GM12878 (cell line): ENCODE data around the gene RABL3. TPM values are rescaled to one million over a fixed set of nuclear protein-coding genes. Genes with fewer than 3 reads are reported as not detected.

Source experiments
- ATAC-seq: fragments of 200-7000 bp; cut with Tn5 transposase; 3 replicates; pipeline ENCODE4 v1.9.1; 2020; ENCODE audit warnings: mild to moderate bottlenecking, moderate library complexity
- BruUV-seq: library from RNA; stranded (reverse); fragments of 400-500 nt; replicated peaks from 2 replicates; lab custom pipeline; 2021; lab: Mats Ljungman, UMichigan
- CTCF ChIA-PET: fragments of 300-600 bp; sonication (Branson Sonifier 250); formaldehyde crosslinking; extraction: SDS; loops from one replicate; lab custom pipeline; 2021; ENCODE audit warnings: inconsistent platforms; lab: Yijun Ruan, JAX
- POLR2A ChIA-PET: fragments of 350-600 bp; formaldehyde crosslinking; extraction: SDS; loops from one replicate; lab custom pipeline; 2021; ENCODE audit warnings: inconsistent platforms; lab: Charles Lee
- RAD21 ChIA-PET: fragments of 300-600 bp; sonication (Branson Sonifier 250); formaldehyde crosslinking; loops from one replicate; lab custom pipeline; 2023; ENCODE audit warnings: antibody characterized with exemption; ENCODE audit not compliant: unreplicated experiment; lab: Charles Lee
- SMC1A ChIA-PET: fragments of 300-600 bp; sonication (Branson Sonifier 250); formaldehyde crosslinking; loops from one replicate; lab custom pipeline; 2023; ENCODE audit not compliant: unreplicated experiment, uncharacterized antibody; lab: Charles Lee
- DNase-seq: peaks from one replicate; pipeline ENCODE4 v3.0.0-alpha.2; 2011; ENCODE audit warnings: low read depth, low spot score
- FAIRE-seq: peaks from 3 replicates; lab custom pipeline; 2011; peaks lifted over from hg19 to GRCh38; lab: Jason Lieb, UNC
- H2AFZ ChIP-seq: 2 replicates; pipeline ENCODE4 v1.6.0; 2011; ENCODE audit warnings: low read depth, low read length, control low read depth; ENCODE audit not compliant: control insufficient read depth
- H3K27ac ChIP-seq: 2 replicates; pipeline ENCODE4 v1.5.1; 2011; ENCODE audit warnings: control low read depth; ENCODE audit not compliant: control insufficient read depth, insufficient read depth
- H3K27me3 ChIP-seq, 2 experiments: replicated peaks in 1 of 2; 2 replicates each; pipeline versions ENCODE4 v1.6.0 to v1.6.1; 2011; ENCODE audit warnings: low read length in 1 of 2; ENCODE audit not compliant: control insufficient read depth in 2 of 2, insufficient read depth in 2 of 2
- H3K36me3 ChIP-seq, 2 experiments: 2 replicates each; pipeline ENCODE4 v1.5.1; 2011; ENCODE audit warnings: low read length in 1 of 2; ENCODE audit not compliant: control insufficient read depth in 2 of 2, insufficient read depth in 2 of 2
- H3K4me1 ChIP-seq: 2 replicates; pipeline ENCODE4 v1.6.1; 2011; ENCODE audit warnings: mild to moderate bottlenecking, low read length, moderate library complexity, mixed read lengths; ENCODE audit not compliant: control insufficient read depth, insufficient read depth
- H3K4me2 ChIP-seq: 2 replicates; pipeline ENCODE4 v1.6.0; 2011; ENCODE audit warnings: control low read depth; ENCODE audit not compliant: control insufficient read depth, insufficient read depth
- H3K4me3 ChIP-seq: fragments of 200-600 bp; sonication (generic); 2 replicates; pipeline ENCODE4 v1.5.1; 2016
- H3K79me2 ChIP-seq: 2 replicates; pipeline ENCODE4 v1.6.0; 2011; ENCODE audit warnings: low read length; ENCODE audit not compliant: control insufficient read depth, insufficient read depth
- H3K9ac ChIP-seq: 2 replicates; pipeline ENCODE4 v1.8.0; 2011; ENCODE audit warnings: low read length, control low read depth, mixed read lengths; ENCODE audit not compliant: control insufficient read depth, insufficient read depth
- H3K9me3 ChIP-seq: replicated peaks from 3 replicates; pipeline ENCODE4 v1.5.1; 2011; ENCODE audit warnings: mild to moderate bottlenecking, low read length; ENCODE audit not compliant: control insufficient read depth, insufficient read depth
- H4K20me1 ChIP-seq: 2 replicates; pipeline ENCODE4 v1.6.0; 2011; ENCODE audit not compliant: control insufficient read depth, insufficient read depth
- CREB1 ChIP-seq: IDR thresholded peaks from 2 replicates; pipeline ENCODE4 v1.6.1; 2012; ENCODE audit warnings: low read depth, mild to moderate bottlenecking, inconsistent platforms
- MYB ChIP-seq: fragments of 150-350 bp; IDR thresholded peaks from 2 replicates; pipeline ENCODE4 v1.6.1; 2014; ENCODE audit warnings: mild to moderate bottlenecking, low read depth, low read length, borderline replicate concordance
- SP1 ChIP-seq: IDR thresholded peaks from one replicate; pipeline ENCODE4 v1.6.1; 2011; ENCODE audit warnings: low read depth, low read length
- SUPT20H ChIP-seq: IDR thresholded peaks from 2 replicates; pipeline ENCODE4 v1.6.1; 2011; ENCODE audit warnings: low read depth, mild to moderate bottlenecking, low read length, moderate library complexity, borderline replicate concordance; ENCODE audit not compliant: control insufficient read depth
- WRNIP1 ChIP-seq: IDR thresholded peaks from 2 replicates; pipeline ENCODE4 v1.6.1; 2011; ENCODE audit warnings: low read depth, low read length, improper control_type of control experiment, borderline replicate concordance
- ZSCAN29 ChIP-seq: fragments of 450-650 bp; IDR thresholded peaks from 2 replicates; pipeline ENCODE4 v1.6.1; 2017; ENCODE audit warnings: mild to moderate bottlenecking, moderate library complexity
- WGBS: methylation state at CpG from one replicate; pipeline ENCODE4 v1.1.6; 2016; ENCODE audit warnings: low lambda C conversion rate; ENCODE audit not compliant: insufficient replicate concordance, insufficient coverage; ENCODE audit errors: missing lambda C conversion rate; 5-methylcytosine and 5-hydroxymethylcytosine counted together
- in situ Hi-C: fragments of 300-500 bp; cut with MboI; formaldehyde crosslinking; loops from 9 replicates; pipeline ENCODE4 v1.14.3; 2018; ENCODE audit warnings: mixed read lengths
- intact Hi-C: fragments of 100-400 bp; cut with micrococcal nuclease; formaldehyde crosslinking; loops from one replicate; pipeline ENCODE4 v1.14.2; 2022; ENCODE audit not compliant: unreplicated experiment
- polyA plus RNA-seq, 11 experiments: library from polyadenylated mRNA; depleted of rRNA in 4 of 11; unstranded in 6 of 11; stranded (reverse) in 5 of 11; fragments of >200 nt; fragmentation: Nextera tagmentation in 4 of 11; fragmentation: Illumina TruSeq in 1 of 11; extraction: Ambion mirVana in 4 of 11; extraction: Trizol in 1 of 11; gene quantifications; 1 replicate in 1 of 11; 2 replicates in 10 of 11; pipeline versions ENCODE4 v1.2.1 to v1.2.3, GENCODE V29; 2011 to 2016; ENCODE audit warnings: inconsistent platforms in 2 of 11, missing spikeins in 2 of 11, low read depth in 1 of 11
- total RNA-seq, 4 experiments: library from RNA; depleted of rRNA in 3 of 4; stranded (reverse); fragments of >200 nt in 3 of 4; fragmentation: Illumina TruSeq in 1 of 4; extraction: Trizol in 1 of 4; gene quantifications; 2 replicates each; pipeline versions ENCODE4 v1.2.1 to v1.2.3, GENCODE V29; 2013 to 2021
- TF ChIP-seq, protein P1 (sequence below): fragments of 450-650 bp; formaldehyde crosslinking; IDR thresholded peaks from 2 replicates; pipeline ENCODE4 v1.4.0; 2022; ENCODE audit warnings: mild to moderate bottlenecking, moderate library complexity
- TF ChIP-seq, protein P2 (sequence below): IDR thresholded peaks from 2 replicates; pipeline ENCODE4 v1.6.1; 2012; ENCODE audit warnings: low read depth, low read length, improper control_type of control experiment
- TF ChIP-seq, protein P3 (sequence below): fragments of 450-650 bp; IDR thresholded peaks from 2 replicates; pipeline ENCODE4 v1.6.1; 2017; ENCODE audit warnings: mild to moderate bottlenecking, moderate library complexity
- TF ChIP-seq, protein P4 (sequence below): IDR thresholded peaks from 2 replicates; pipeline ENCODE4 v1.6.1; 2011; ENCODE audit warnings: borderline replicate concordance, low read depth, mild to moderate bottlenecking, moderate library complexity, low read length; ENCODE audit not compliant: insufficient read depth, poor library complexity, severe bottlenecking
- TF ChIP-seq, protein P5 (sequence below): IDR thresholded peaks from 2 replicates; pipeline ENCODE4 v1.6.1; 2011; ENCODE audit warnings: mild to moderate bottlenecking, low read depth, low read length, moderate library complexity; ENCODE audit not compliant: insufficient replicate concordance

The RABL3 gene
- total and polyA plus RNA-seq, 10 of the 15 experiments (the other 5 are each of a cell fraction or from before 2014, with no cell fraction given), result 10.5 to 38.0 (median 25.2) TPM

DNA sequence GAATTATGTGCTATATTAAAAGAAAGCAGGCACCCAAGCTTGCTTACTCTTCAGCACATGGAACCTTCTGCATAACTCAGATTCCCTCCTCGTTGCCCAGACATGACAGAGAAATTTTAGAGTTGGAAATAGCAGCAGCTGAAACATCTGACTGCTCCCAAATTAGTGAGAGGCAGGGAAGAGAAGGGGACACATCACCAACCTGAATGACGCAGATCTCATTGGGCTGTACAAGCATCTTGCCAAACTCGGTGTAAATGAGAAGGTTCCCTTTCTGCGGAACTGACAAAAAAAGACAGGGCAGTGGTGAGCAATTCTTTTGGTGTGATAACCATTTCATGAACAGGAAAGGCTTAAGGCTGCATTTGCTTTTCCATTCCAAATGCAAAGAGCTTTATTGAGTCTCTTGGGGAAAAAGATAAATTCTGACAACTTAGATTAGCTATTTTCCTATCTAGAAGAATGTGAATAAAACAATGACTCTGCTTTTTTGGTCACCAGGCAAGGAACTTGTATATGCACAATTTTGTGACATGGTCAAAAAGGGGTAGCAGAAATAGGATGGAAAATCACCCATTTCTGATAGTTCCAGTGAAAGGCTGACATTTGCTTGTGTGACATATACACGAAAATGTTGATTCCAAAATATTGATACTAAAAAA lies 95.4 kb downstream of the RABL3 start:
- DNase-seq (no peak), ATAC-seq (no peak), FAIRE-seq (no peak)
- Histone ChIP-seq H3K9ac (no peak overlapping the region), H4K20me1 (no peaks in the 10 kb centered on the region), H3K4me3 (no peak overlapping the region), H2AFZ (no peak overlapping the region), H3K9me3 (no peaks in the 10 kb centered on the region), H3K4me1 (no peaks in the 10 kb centered on the region), H3K27me3 (no peaks in the 10 kb centered on the region), H3K36me3 (no peaks in the 10 kb centered on the region), H3K4me2 (no peak overlapping the region), H3K79me2 (no peaks in the 10 kb centered on the region), H3K27ac (no peak overlapping the region)
- in situ Hi-C loops (no loop called here), intact Hi-C loops (no loop called here)
- WGBS, result 44% methylated on average over 5 of the region's 5 CpGs
- CTCF ChIA-PET, result no interaction called here
- TF ChIP-seq, protein P1, sequence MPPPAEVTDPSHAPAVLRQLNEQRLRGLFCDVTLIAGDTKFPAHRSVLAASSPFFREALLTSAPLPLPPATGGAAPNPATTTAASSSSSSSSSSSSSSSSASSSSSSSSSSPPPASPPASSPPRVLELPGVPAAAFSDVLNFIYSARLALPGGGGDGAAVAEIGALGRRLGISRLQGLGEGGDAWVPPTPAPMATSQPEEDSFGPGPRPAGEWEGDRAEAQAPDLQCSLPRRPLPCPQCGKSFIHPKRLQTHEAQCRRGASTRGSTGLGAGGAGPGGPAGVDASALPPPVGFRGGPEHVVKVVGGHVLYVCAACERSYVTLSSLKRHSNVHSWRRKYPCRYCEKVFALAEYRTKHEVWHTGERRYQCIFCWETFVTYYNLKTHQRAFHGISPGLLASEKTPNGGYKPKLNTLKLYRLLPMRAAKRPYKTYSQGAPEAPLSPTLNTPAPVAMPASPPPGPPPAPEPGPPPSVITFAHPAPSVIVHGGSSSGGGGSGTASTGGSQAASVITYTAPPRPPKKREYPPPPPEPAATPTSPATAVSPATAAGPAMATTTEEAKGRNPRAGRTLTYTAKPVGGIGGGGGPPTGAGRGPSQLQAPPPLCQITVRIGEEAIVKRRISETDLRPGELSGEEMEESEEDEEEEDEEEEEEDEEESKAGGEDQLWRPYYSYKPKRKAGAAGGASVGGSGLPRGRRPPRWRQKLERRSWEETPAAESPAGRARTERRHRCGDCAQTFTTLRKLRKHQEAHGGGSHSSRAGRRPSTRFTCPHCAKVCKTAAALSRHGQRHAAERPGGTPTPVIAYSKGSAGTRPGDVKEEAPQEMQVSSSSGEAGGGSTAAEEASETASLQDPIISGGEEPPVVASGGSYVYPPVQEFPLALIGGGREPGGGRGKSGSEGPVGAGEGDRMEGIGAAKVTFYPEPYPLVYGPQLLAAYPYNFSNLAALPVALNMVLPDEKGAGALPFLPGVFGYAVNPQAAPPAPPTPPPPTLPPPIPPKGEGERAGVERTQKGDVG, result no peak
- TF ChIP-seq WRNIP1, result no peak
- no peak for TF ChIP-seq CREB1
- TF ChIP-seq ZSCAN29, result no peak
- TF ChIP-seq, protein P2, sequence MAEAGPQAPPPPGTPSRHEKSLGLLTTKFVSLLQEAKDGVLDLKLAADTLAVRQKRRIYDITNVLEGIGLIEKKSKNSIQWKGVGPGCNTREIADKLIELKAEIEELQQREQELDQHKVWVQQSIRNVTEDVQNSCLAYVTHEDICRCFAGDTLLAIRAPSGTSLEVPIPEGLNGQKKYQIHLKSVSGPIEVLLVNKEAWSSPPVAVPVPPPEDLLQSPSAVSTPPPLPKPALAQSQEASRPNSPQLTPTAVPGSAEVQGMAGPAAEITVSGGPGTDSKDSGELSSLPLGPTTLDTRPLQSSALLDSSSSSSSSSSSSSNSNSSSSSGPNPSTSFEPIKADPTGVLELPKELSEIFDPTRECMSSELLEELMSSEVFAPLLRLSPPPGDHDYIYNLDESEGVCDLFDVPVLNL, result no peak
- TF ChIP-seq SP1, result no peak
- TF ChIP-seq, protein P3, sequence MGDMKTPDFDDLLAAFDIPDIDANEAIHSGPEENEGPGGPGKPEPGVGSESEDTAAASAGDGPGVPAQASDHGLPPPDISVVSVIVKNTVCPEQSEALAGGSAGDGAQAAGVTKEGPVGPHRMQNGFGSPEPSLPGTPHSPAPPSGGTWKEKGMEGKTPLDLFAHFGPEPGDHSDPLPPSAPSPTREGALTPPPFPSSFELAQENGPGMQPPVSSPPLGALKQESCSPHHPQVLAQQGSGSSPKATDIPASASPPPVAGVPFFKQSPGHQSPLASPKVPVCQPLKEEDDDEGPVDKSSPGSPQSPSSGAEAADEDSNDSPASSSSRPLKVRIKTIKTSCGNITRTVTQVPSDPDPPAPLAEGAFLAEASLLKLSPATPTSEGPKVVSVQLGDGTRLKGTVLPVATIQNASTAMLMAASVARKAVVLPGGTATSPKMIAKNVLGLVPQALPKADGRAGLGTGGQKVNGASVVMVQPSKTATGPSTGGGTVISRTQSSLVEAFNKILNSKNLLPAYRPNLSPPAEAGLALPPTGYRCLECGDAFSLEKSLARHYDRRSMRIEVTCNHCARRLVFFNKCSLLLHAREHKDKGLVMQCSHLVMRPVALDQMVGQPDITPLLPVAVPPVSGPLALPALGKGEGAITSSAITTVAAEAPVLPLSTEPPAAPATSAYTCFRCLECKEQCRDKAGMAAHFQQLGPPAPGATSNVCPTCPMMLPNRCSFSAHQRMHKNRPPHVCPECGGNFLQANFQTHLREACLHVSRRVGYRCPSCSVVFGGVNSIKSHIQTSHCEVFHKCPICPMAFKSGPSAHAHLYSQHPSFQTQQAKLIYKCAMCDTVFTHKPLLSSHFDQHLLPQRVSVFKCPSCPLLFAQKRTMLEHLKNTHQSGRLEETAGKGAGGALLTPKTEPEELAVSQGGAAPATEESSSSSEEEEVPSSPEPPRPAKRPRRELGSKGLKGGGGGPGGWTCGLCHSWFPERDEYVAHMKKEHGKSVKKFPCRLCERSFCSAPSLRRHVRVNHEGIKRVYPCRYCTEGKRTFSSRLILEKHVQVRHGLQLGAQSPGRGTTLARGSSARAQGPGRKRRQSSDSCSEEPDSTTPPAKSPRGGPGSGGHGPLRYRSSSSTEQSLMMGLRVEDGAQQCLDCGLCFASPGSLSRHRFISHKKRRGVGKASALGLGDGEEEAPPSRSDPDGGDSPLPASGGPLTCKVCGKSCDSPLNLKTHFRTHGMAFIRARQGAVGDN, result no peak
- TF ChIP-seq, protein P4, sequence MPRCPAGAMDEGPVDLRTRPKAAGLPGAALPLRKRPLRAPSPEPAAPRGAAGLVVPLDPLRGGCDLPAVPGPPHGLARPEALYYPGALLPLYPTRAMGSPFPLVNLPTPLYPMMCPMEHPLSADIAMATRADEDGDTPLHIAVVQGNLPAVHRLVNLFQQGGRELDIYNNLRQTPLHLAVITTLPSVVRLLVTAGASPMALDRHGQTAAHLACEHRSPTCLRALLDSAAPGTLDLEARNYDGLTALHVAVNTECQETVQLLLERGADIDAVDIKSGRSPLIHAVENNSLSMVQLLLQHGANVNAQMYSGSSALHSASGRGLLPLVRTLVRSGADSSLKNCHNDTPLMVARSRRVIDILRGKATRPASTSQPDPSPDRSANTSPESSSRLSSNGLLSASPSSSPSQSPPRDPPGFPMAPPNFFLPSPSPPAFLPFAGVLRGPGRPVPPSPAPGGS, result no peak
- no peak for TF ChIP-seq SUPT20H
- no peak for TF ChIP-seq MYB
- TF ChIP-seq, protein P5, sequence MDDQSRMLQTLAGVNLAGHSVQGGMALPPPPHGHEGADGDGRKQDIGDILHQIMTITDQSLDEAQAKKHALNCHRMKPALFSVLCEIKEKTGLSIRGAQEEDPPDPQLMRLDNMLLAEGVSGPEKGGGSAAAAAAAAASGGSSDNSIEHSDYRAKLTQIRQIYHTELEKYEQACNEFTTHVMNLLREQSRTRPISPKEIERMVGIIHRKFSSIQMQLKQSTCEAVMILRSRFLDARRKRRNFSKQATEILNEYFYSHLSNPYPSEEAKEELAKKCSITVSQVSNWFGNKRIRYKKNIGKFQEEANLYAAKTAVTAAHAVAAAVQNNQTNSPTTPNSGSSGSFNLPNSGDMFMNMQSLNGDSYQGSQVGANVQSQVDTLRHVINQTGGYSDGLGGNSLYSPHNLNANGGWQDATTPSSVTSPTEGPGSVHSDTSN, result no peak
- no TSS peak for BruUV-seq
- SMC1A ChIA-PET, result interaction anchor here (1.3 to 1.6 kb wide), 2 partner anchors 10 to 148 kb away, joined by 3 to 5 read pairs; no protein-coding TSS in a partner anchor
- RAD21 ChIA-PET, result no interaction called here
- POLR2A ChIA-PET, result interaction anchor here (1.1 kb wide), 1 partner anchor 12 kb away, joined by 5 read pairs; no protein-coding TSS in a partner anchor
